SK-N-SH (cell line): Measurements from ENCODE around the gene PRKN. TPM values are rescaled to one million over a fixed set of nuclear protein-coding genes. Genes with fewer than 3 reads are reported as not detected.

Experiments
- CTCF ChIA-PET: fragments of 300-600, 350-600 bp; formaldehyde crosslinking; extraction: SDS; loops from one replicate; lab custom pipeline; 2021; lab: Yijun Ruan, JAX
- POLR2A ChIA-PET: fragments of 350-600 bp; sonication (Branson Sonifier 250); formaldehyde crosslinking; extraction: SDS; loops from one replicate; lab custom pipeline; 2020; ENCODE audit warnings: antibody characterized with exemption, inconsistent platforms; lab: Yijun Ruan, JAX
- DNase-seq: peaks from one replicate; pipeline ENCODE4 v3.0.0; 2012
- H2AFZ ChIP-seq: fragments of 200-600 bp; sonication (generic); 2 replicates; pipeline ENCODE4 v1.8.1; 2016; ENCODE audit warnings: antibody characterized with exemption, mild to moderate bottlenecking, low read depth
- H3F3A ChIP-seq: fragments of 200-600 bp; sonication (generic); replicated peaks from 2 replicates; pipeline ENCODE3; 2016; ENCODE audit warnings: antibody characterized with exemption, mild to moderate bottlenecking; ENCODE audit not compliant: insufficient read depth
- H3K27ac ChIP-seq, 2 experiments: fragments of 200-500 bp in 1 of 2; fragments of 200-600 bp in 1 of 2; sonication (Bioruptor generic) in 1 of 2; sonication (generic), shearing (Covaris generic) in 1 of 2; 2 replicates each; pipeline versions ENCODE4 v1.5.1 to v1.6.1; 2014 to 2016; ENCODE audit warnings: low read depth in 2 of 2, inconsistent platforms in 1 of 2, low read length in 1 of 2, mild to moderate bottlenecking in 1 of 2, mixed read lengths in 1 of 2
- H3K27me3 ChIP-seq: fragments of 200-600 bp; sonication (generic), shearing (Covaris generic); 2 replicates; pipeline ENCODE4 v1.6.1; 2016; ENCODE audit warnings: mixed run types; ENCODE audit not compliant: insufficient read depth
- H3K36me3 ChIP-seq, 2 experiments: fragments of 200-500 bp in 1 of 2; fragments of 200-600 bp in 1 of 2; sonication (Bioruptor generic) in 1 of 2; sonication (generic) in 1 of 2; replicated peaks in 1 of 2; 2 replicates each; pipeline versions ENCODE3 to v1.5.1; 2014 to 2016; ENCODE audit warnings: low read length in 1 of 2, mild to moderate bottlenecking in 1 of 2; ENCODE audit not compliant: insufficient read depth in 2 of 2, control insufficient read depth in 1 of 2
- H3K4me1 ChIP-seq, 2 experiments: fragments of 200-500 bp in 1 of 2; fragments of 200-600 bp in 1 of 2; sonication (Bioruptor generic) in 1 of 2; sonication (generic), shearing (Covaris generic) in 1 of 2; 2 replicates each; pipeline versions ENCODE4 v1.5.1 to v1.6.1; 2014 to 2016; ENCODE audit warnings: low read depth in 1 of 2, low read length in 1 of 2, mixed run types in 1 of 2; ENCODE audit not compliant: insufficient read depth in 2 of 2, control insufficient read depth in 1 of 2
- H3K4me2 ChIP-seq: fragments of 200-600 bp; sonication (generic), shearing (Covaris generic); 2 replicates; pipeline ENCODE4 v1.6.1; 2017; ENCODE audit warnings: mixed run types
- H3K4me3 ChIP-seq, 2 experiments: fragments of 200-500 bp in 1 of 2; fragments of 200-600 bp in 1 of 2; sonication (Bioruptor generic) in 1 of 2; sonication (generic), shearing (Covaris generic) in 1 of 2; 2 replicates each; pipeline versions ENCODE4 v1.5.1 to v1.8.1; 2014 to 2016; ENCODE audit warnings: low read depth in 2 of 2, inconsistent platforms in 1 of 2, low read length in 1 of 2, mild to moderate bottlenecking in 1 of 2, mixed read lengths in 1 of 2, moderate library complexity in 1 of 2
- H3K79me2 ChIP-seq: fragments of 200-600 bp; sonication (generic); 2 replicates; pipeline ENCODE4 v1.8.1; 2017; ENCODE audit warnings: mild to moderate bottlenecking; ENCODE audit not compliant: insufficient read depth
- H3K9ac ChIP-seq: fragments of 200-600 bp; sonication (generic); 2 replicates; pipeline ENCODE4 v1.6.1; 2017; ENCODE audit warnings: mixed run types
- H3K9me2 ChIP-seq: fragments of 200-600 bp; sonication (generic); 2 replicates; pipeline ENCODE4 v1.6.1; 2017; ENCODE audit warnings: mixed run types
- H3K9me3 ChIP-seq: fragments of 200-600 bp; sonication (generic); 2 replicates; pipeline ENCODE4 v1.6.1; 2017; ENCODE audit warnings: mixed run types, mild to moderate bottlenecking, moderate library complexity
- H4K20me1 ChIP-seq: fragments of 200-600 bp; sonication (generic); 2 replicates; pipeline ENCODE4 v1.6.1; 2017; ENCODE audit warnings: mild to moderate bottlenecking, mixed run types; ENCODE audit not compliant: insufficient read depth
- CHD2 ChIP-seq: fragments of 150-350 bp; IDR thresholded peaks from 2 replicates; pipeline ENCODE4 v1.6.1; 2018; ENCODE audit warnings: low read length; ENCODE audit not compliant: partially characterized antibody
- EP300 ChIP-seq, 2 experiments: IDR thresholded peaks; 2 replicates each; pipeline versions ENCODE4 v1.4.0 to v1.6.1; 2012; ENCODE audit warnings: borderline replicate concordance in 1 of 2, low read depth in 1 of 2, low read length in 1 of 2
- EZH2phosphoT487 ChIP-seq: fragments of 200-600 bp; sonication (generic); IDR thresholded peaks from 2 replicates; pipeline ENCODE4 v1.6.1; 2017; ENCODE audit warnings: low read depth, mixed run types, mild to moderate bottlenecking, antibody characterized with exemption, moderate library complexity, borderline replicate concordance
- FOXM1 ChIP-seq: IDR thresholded peaks from 2 replicates; pipeline ENCODE4 v1.4.0; 2012; ENCODE audit warnings: low read depth, mild to moderate bottlenecking
- GABPA ChIP-seq: IDR thresholded peaks from 2 replicates; pipeline ENCODE4 v1.4.0; 2012; ENCODE audit warnings: low read depth, mild to moderate bottlenecking
- GATA2 ChIP-seq: sonication (generic); formaldehyde crosslinking; IDR thresholded peaks from 2 replicates; pipeline ENCODE4 v1.5.0; 2020; ENCODE audit warnings: mild to moderate bottlenecking, missing genetic modification reagents
- IRF3 ChIP-seq: fragments of 150-350 bp; IDR thresholded peaks from 2 replicates; pipeline ENCODE4 v1.6.1; 2016; ENCODE audit warnings: mild to moderate bottlenecking, low read depth, low read length
- NRF1 ChIP-seq: IDR thresholded peaks from 2 replicates; pipeline ENCODE4 v1.6.1; 2012; ENCODE audit warnings: low read depth, mild to moderate bottlenecking, low read length
- RAD21 ChIP-seq: IDR thresholded peaks from 2 replicates; pipeline ENCODE4 v1.6.1; 2012; ENCODE audit warnings: mild to moderate bottlenecking, low read length
- RFX5 ChIP-seq: IDR thresholded peaks from 2 replicates; pipeline ENCODE4 v1.6.1; 2012; ENCODE audit warnings: mild to moderate bottlenecking, improper control_type of control experiment, low read length
- RXRA ChIP-seq: IDR thresholded peaks from 2 replicates; pipeline ENCODE4 v1.4.0; 2012; ENCODE audit warnings: low read depth, mild to moderate bottlenecking, borderline replicate concordance
- WGBS: methylation state at CpG from one replicate; pipeline ENCODE4 v1.1.6; 2017; ENCODE audit warnings: low lambda C conversion rate; 5-methylcytosine and 5-hydroxymethylcytosine counted together
- polyA plus RNA-seq, 3 experiments: library from polyadenylated mRNA; depleted of rRNA; stranded (reverse); fragments of >200 nt; gene quantifications; 2 replicates each; pipeline ENCODE4 v1.2.3, GENCODE V29; 2012
- TF ChIP-seq, protein P1 (sequence below): fragments of 200-600 bp; sonication (generic); IDR thresholded peaks from 2 replicates; pipeline ENCODE4 v1.6.1; 2017; ENCODE audit warnings: antibody characterized with exemption, mild to moderate bottlenecking, moderate library complexity
- TF ChIP-seq, protein P2 (sequence below): IDR thresholded peaks from 2 replicates; pipeline ENCODE4 v1.4.0; 2012; ENCODE audit warnings: low read depth, borderline replicate concordance
- TF ChIP-seq, protein P3 (sequence below): IDR thresholded peaks from 2 replicates; pipeline ENCODE4 v1.4.0; 2012; ENCODE audit warnings: low read depth

The PRKN gene
- polyA plus RNA-seq, 1 of the 3 experiments (the other 2 are of a cell fraction), result 0.76 TPM

GRCh38 chr6:161924516-161925116 lies 803.0 kb downstream of the PRKN start:
- no peaks in the 10 kb centered on the region for H3K79me2 ChIP-seq
- TF ChIP-seq IRF3, result no peak
- no peak for TF ChIP-seq GATA2 (CRISPR knock-in tag)
- TF ChIP-seq, protein P1, sequence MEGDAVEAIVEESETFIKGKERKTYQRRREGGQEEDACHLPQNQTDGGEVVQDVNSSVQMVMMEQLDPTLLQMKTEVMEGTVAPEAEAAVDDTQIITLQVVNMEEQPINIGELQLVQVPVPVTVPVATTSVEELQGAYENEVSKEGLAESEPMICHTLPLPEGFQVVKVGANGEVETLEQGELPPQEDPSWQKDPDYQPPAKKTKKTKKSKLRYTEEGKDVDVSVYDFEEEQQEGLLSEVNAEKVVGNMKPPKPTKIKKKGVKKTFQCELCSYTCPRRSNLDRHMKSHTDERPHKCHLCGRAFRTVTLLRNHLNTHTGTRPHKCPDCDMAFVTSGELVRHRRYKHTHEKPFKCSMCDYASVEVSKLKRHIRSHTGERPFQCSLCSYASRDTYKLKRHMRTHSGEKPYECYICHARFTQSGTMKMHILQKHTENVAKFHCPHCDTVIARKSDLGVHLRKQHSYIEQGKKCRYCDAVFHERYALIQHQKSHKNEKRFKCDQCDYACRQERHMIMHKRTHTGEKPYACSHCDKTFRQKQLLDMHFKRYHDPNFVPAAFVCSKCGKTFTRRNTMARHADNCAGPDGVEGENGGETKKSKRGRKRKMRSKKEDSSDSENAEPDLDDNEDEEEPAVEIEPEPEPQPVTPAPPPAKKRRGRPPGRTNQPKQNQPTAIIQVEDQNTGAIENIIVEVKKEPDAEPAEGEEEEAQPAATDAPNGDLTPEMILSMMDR, result no peak
- TF ChIP-seq, protein P2, sequence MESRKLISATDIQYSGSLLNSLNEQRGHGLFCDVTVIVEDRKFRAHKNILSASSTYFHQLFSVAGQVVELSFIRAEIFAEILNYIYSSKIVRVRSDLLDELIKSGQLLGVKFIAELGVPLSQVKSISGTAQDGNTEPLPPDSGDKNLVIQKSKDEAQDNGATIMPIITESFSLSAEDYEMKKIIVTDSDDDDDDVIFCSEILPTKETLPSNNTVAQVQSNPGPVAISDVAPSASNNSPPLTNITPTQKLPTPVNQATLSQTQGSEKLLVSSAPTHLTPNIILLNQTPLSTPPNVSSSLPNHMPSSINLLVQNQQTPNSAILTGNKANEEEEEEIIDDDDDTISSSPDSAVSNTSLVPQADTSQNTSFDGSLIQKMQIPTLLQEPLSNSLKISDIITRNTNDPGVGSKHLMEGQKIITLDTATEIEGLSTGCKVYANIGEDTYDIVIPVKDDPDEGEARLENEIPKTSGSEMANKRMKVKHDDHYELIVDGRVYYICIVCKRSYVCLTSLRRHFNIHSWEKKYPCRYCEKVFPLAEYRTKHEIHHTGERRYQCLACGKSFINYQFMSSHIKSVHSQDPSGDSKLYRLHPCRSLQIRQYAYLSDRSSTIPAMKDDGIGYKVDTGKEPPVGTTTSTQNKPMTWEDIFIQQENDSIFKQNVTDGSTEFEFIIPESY, result no peak
- TF ChIP-seq RAD21, result no peak
- no peak for TF ChIP-seq RXRA
- TF ChIP-seq FOXM1, result no peak
- no peak for TF ChIP-seq CHD2
- no peak for TF ChIP-seq RFX5
- TF ChIP-seq GABPA, result no peak
- TF ChIP-seq NRF1, result no peak
- TF ChIP-seq, protein P3, sequence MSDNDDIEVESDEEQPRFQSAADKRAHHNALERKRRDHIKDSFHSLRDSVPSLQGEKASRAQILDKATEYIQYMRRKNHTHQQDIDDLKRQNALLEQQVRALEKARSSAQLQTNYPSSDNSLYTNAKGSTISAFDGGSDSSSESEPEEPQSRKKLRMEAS, result no peak
- no peak for TF ChIP-seq EP300 (IDR thresholded peaks at IDR 0.05; ENCODE audit: borderline replicate concordance in 1 of 2, low read depth in 1 of 2, low read length in 1 of 2)
- TF ChIP-seq EZH2phosphoT487, result no peak
- TF ChIP-seq, all 33 proteins: peak for 0
- WGBS, result 33% methylated on average over 5 of the region's 5 CpGs
- Histone ChIP-seq H3K9me3 (no peaks in the 10 kb centered on the region), H3K9ac (no peak overlapping the region), H3K27me3 (no peaks in the 10 kb centered on the region), H3K4me1 (no peaks in the 10 kb centered on the region), H3K27ac (no peak overlapping the region), H4K20me1 (no peaks in the 10 kb centered on the region), H3K36me3 (no peaks in the 10 kb centered on the region), H3K4me3 (no peak overlapping the region), H3F3A (no peaks in the 10 kb centered on the region), H3K4me2 (no peak overlapping the region), H3K9me2 (no peaks in the 10 kb centered on the region), H2AFZ (no peak overlapping the region)
- ChIA-PET POLR2A (no interaction called here), CTCF (interaction anchor here (1.2 to 2.3 kb wide), 2 partner anchors 10 to 506 kb away, joined by 5 to 9 read pairs; no protein-coding TSS in a partner anchor)
- DNase-seq, result no peak
